D721Med (cell line): ENCODE measurements around the gene MBOAT2.
A peak's percentile ranks its signal among the peaks of the same experiment; 100 is the strongest.

Experiments
- DNase-seq: peaks from one replicate; pipeline ENCODE4 v3.0.0; 2011; ENCODE audit warnings: low spot score; ENCODE audit not compliant: insufficient read length
- FAIRE-seq: peaks from 2 replicates; lab custom pipeline; 2011; peaks lifted over from hg19 to GRCh38; lab: Jason Lieb, UNC
- CTCF ChIP-seq: IDR thresholded peaks from 2 replicates; pipeline ENCODE4 v1.5.1; 2012; ENCODE audit warnings: mild to moderate bottlenecking, control low read depth; ENCODE audit not compliant: insufficient read depth; ENCODE audit errors: missing control alignments

MBOAT2 gene

GRCh38 chr2:8827729-8828128 lies 175.8 kb downstream of the MBOAT2 start:
- DNase-seq (no peak), FAIRE-seq (no peak)
- TF ChIP-seq CTCF, result no peak

- TF ChIP-seq CTCF, result no peak
- DNase-seq (no peak), FAIRE-seq (no peak)
These were observed 181.3 kb downstream of the MBOAT2 start for GRCh38 chr2:8822218-8822617.

GRCh38 chr2:8821276-8822217 lies 181.9 kb downstream of the MBOAT2 start:
- TF ChIP-seq CTCF, result no peak
- DNase-seq (no peak), FAIRE-seq (peak; percentile 11)

GRCh38 chr2:8819948-8820347 lies 183.5 kb downstream of the MBOAT2 start:
- FAIRE-seq (no peak), DNase-seq (no peak)
- no peak for TF ChIP-seq CTCF

GRCh38 chr2:8819194-8819593 lies 184.3 kb downstream of the MBOAT2 start:
- no peak for FAIRE-seq
- TF ChIP-seq CTCF, result no peak
- no peak for DNase-seq

GRCh38 chr2:8817221-8817620 lies 186.3 kb downstream of the MBOAT2 start:
- DNase-seq (no peak), FAIRE-seq (no peak)
- no peak for TF ChIP-seq CTCF
